OCI-LY7 (cell line): Measurements from ENCODE around the gene KIRREL3.

Experiments
- CTCF ChIP-seq: fragments of 200-600 bp; sonication (generic); conservative IDR thresholded peaks from 2 replicates; pipeline ENCODE4 v1.5.1; 2014; ENCODE audit warnings: mild to moderate bottlenecking, antibody characterized with exemption, low read length, moderate library complexity, mixed read lengths
- EZH2phosphoT487 ChIP-seq: fragments of 200-600 bp; sonication (generic); IDR thresholded peaks from 2 replicates; pipeline ENCODE4 v1.6.1; 2018; ENCODE audit warnings: low read depth, borderline replicate concordance, mild to moderate bottlenecking, mixed run types, antibody characterized with exemption, low read length, moderate library complexity, mixed read lengths

- TF ChIP-seq CTCF, result no peak
- TF ChIP-seq EZH2phosphoT487, result no peak
These were observed 79.7 kb downstream of the KIRREL3 start for GRCh38 chr11:126920833-126921232.
